HepG2 (cell line): ENCODE results near the gene NTN3. TPM values are rescaled to one million over a fixed set of nuclear protein-coding genes. Genes with fewer than 3 reads are reported as not detected.

Source experiments
- ARID4A ChIP-seq: sonication (generic); formaldehyde crosslinking; IDR thresholded peaks from 2 replicates; pipeline ENCODE4 v1.5.0; 2020; ENCODE audit warnings: mild to moderate bottlenecking, missing genetic modification reagents, borderline replicate concordance
- FOSL2 ChIP-seq: sonication (generic); formaldehyde crosslinking; IDR thresholded peaks from 2 replicates; pipeline ENCODE4 v1.4.0; 2020; ENCODE audit warnings: missing genetic modification reagents
- FOXJ3 ChIP-seq: sonication (generic); formaldehyde crosslinking; IDR thresholded peaks from 2 replicates; pipeline ENCODE4 v1.4.0; 2020; ENCODE audit warnings: missing genetic modification reagents, mild to moderate bottlenecking, borderline replicate concordance
- HDAC2 ChIP-seq: sonication (generic); formaldehyde crosslinking; IDR thresholded peaks from 2 replicates; pipeline ENCODE4 v1.4.0; 2020; ENCODE audit warnings: missing genetic modification reagents
- HIVEP1 ChIP-seq: sonication (generic); formaldehyde crosslinking; IDR thresholded peaks from 2 replicates; pipeline ENCODE4 v1.4.0; 2020; ENCODE audit warnings: mild to moderate bottlenecking, missing genetic modification reagents
- KDM2A ChIP-seq: sonication (generic); formaldehyde crosslinking; IDR thresholded peaks from 2 replicates; pipeline ENCODE4 v1.4.0; 2020; ENCODE audit warnings: low read depth, missing genetic modification reagents, borderline replicate concordance
- KMT2A ChIP-seq: sonication (generic); formaldehyde crosslinking; IDR thresholded peaks from 2 replicates; pipeline ENCODE4 v1.4.0; 2020; ENCODE audit warnings: missing genetic modification reagents
- MEIS1 ChIP-seq: sonication (generic); formaldehyde crosslinking; IDR thresholded peaks from 2 replicates; pipeline ENCODE4 v1.9.0; 2021; ENCODE audit warnings: mild to moderate bottlenecking, missing genetic modification reagents, moderate library complexity, borderline replicate concordance
- MYC ChIP-seq: sonication (generic); formaldehyde crosslinking; IDR thresholded peaks from 2 replicates; pipeline ENCODE4 v1.9.0; 2021; ENCODE audit warnings: missing genetic modification reagents, borderline replicate concordance
- NFE2L2 ChIP-seq: fragments of 150-350 bp; IDR thresholded peaks from 2 replicates; pipeline ENCODE4 v1.6.1; 2014; ENCODE audit warnings: low read length
- NFKB2 ChIP-seq: sonication (generic); formaldehyde crosslinking; IDR thresholded peaks from 2 replicates; pipeline ENCODE4 v1.4.0; 2020; ENCODE audit warnings: missing genetic modification reagents, borderline replicate concordance
- SRSF1 ChIP-seq: fragments of 200-400 bp; formaldehyde crosslinking; optimal IDR thresholded peaks from 2 replicates; pipeline ENCODE3; 2017; ENCODE audit warnings: mild to moderate bottlenecking, low read depth, low read length, moderate library complexity
- TBX2 ChIP-seq: sonication (generic); formaldehyde crosslinking; IDR thresholded peaks from 2 replicates; pipeline ENCODE4 v1.5.0; 2020; ENCODE audit warnings: missing genetic modification reagents, mild to moderate bottlenecking, borderline replicate concordance
- ZBTB39 ChIP-seq: sonication (generic); formaldehyde crosslinking; IDR thresholded peaks from 2 replicates; pipeline ENCODE4 v1.5.0; 2020; ENCODE audit warnings: missing genetic modification reagents
- ZFX ChIP-seq: sonication (generic); formaldehyde crosslinking; IDR thresholded peaks from 2 replicates; pipeline ENCODE4 v1.4.0; 2020; ENCODE audit warnings: mild to moderate bottlenecking, low read depth, missing genetic modification reagents, moderate library complexity
- ZKSCAN1 ChIP-seq: fragments of 150-350 bp; IDR thresholded peaks from 2 replicates; pipeline ENCODE4 v1.6.1; 2014; ENCODE audit warnings: low read length
- ZNF460 ChIP-seq: sonication (generic); formaldehyde crosslinking; IDR thresholded peaks from 2 replicates; pipeline ENCODE4 v1.5.1; 2020; ENCODE audit warnings: missing genetic modification reagents, mild to moderate bottlenecking, borderline replicate concordance
- ZNF484 ChIP-seq: sonication (generic); formaldehyde crosslinking; IDR thresholded peaks from 2 replicates; pipeline ENCODE4 v1.5.1; 2020; ENCODE audit warnings: mild to moderate bottlenecking, low read depth, missing genetic modification reagents, borderline replicate concordance
- ZNF530 ChIP-seq: sonication (generic); formaldehyde crosslinking; IDR thresholded peaks from 2 replicates; pipeline ENCODE4 v1.5.0; 2020; ENCODE audit warnings: low read depth, mild to moderate bottlenecking, missing genetic modification reagents
- ZNF552 ChIP-seq: sonication (generic); formaldehyde crosslinking; IDR thresholded peaks from 2 replicates; pipeline ENCODE4 v1.9.0; 2022; ENCODE audit warnings: missing genetic modification reagents, mild to moderate bottlenecking, borderline replicate concordance
- ZNF605 ChIP-seq: sonication (generic); formaldehyde crosslinking; IDR thresholded peaks from 2 replicates; pipeline ENCODE4 v1.8.0; 2022; ENCODE audit warnings: mild to moderate bottlenecking, missing genetic modification reagents
- ZNF740 ChIP-seq: sonication (generic); formaldehyde crosslinking; IDR thresholded peaks from 2 replicates; pipeline ENCODE4 v1.4.0; 2020; ENCODE audit warnings: missing genetic modification reagents
- ZNF816 ChIP-seq: sonication (generic); formaldehyde crosslinking; IDR thresholded peaks from 2 replicates; pipeline ENCODE4 v1.8.0; 2022; ENCODE audit warnings: missing genetic modification reagents, mild to moderate bottlenecking, borderline replicate concordance
- polyA plus RNA-seq, 8 experiments: library from polyadenylated mRNA; depleted of rRNA in 3 of 8; stranded (reverse) in 7 of 8; unstranded in 1 of 8; fragments of >200 nt; fragmentation: Illumina TruSeq in 4 of 8; extraction: Trizol in 4 of 8; gene quantifications; 2 replicates each; pipeline versions ENCODE4 v1.2.1 to v1.2.3, GENCODE V29; 2011 to 2016; ENCODE audit warnings: low read depth in 4 of 8, missing spikeins in 1 of 8, mixed read lengths in 1 of 8; ENCODE audit not compliant: insufficient read depth in 1 of 8
- total RNA-seq, 5 experiments: library from RNA; depleted of rRNA; stranded (reverse); fragments of >200 nt; fragmentation: Illumina TruSeq; extraction: Trizol; gene quantifications; 2 replicates each; pipeline ENCODE4 v1.2.3, GENCODE V29; 2016; ENCODE audit warnings: low read depth in 1 of 5

Gene NTN3
- total and polyA plus RNA-seq, 2 of the 13 experiments (the other 11 are each of a cell fraction or from before 2014, with no cell fraction given), result 0.09 to 0.20 TPM

GRCh38 chr16:2475413-2476344 lies 4.6 kb downstream of the NTN3 start (continued):
- peak; percentile 63 for TF ChIP-seq ARID4A (CRISPR knock-in tag)
- TF ChIP-seq ZNF484, result no peak
- TF ChIP-seq MEIS1 (CRISPR knock-in tag), result no peak
- no peak for TF ChIP-seq ZNF816 (CRISPR knock-in tag)
- no peak for TF ChIP-seq ZNF552 (CRISPR knock-in tag)
- TF ChIP-seq KMT2A, result no peak
- no peak for TF ChIP-seq HIVEP1 (CRISPR knock-in tag)
- peak; percentile 16; the same call in 1 of the 2 replicates for TF ChIP-seq TBX2 (CRISPR knock-in tag)
- no peak for TF ChIP-seq ZNF460 (CRISPR knock-in tag)
- TF ChIP-seq ZKSCAN1, result peak; percentile 89
- no peak for TF ChIP-seq ZBTB39
- TF ChIP-seq FOXJ3 (CRISPR knock-in tag), result no peak
- 0 out of 2 replicates have a peak, but pooled peaks have one; percentile 3 for TF ChIP-seq ZNF605 (CRISPR knock-in tag)
- no peak for TF ChIP-seq NFE2L2
- peak; percentile 51; the same call in 1 of the 2 replicates for TF ChIP-seq NFKB2 (CRISPR knock-in tag)
- no peak for TF ChIP-seq ZNF530 (CRISPR knock-in tag)
- TF ChIP-seq KDM2A, result peak; percentile 13; the same call in 1 of the 2 replicates
- TF ChIP-seq HDAC2 (CRISPR knock-in tag), result no peak; the same call in 1 of the 2 replicates
- peak; percentile 82 for TF ChIP-seq SRSF1
- TF ChIP-seq FOSL2 (CRISPR knock-in tag), result 0 out of 2 replicates have a peak, but pooled peaks have one; percentile 9
- TF ChIP-seq ZNF740 (CRISPR knock-in tag), result 0 out of 2 replicates have a peak, but pooled peaks have one; percentile 8
- TF ChIP-seq ZFX (CRISPR knock-in tag), result peak; percentile 44
- peak; percentile 10; the same call in 1 of the 2 replicates for TF ChIP-seq MYC (CRISPR knock-in tag)
